Activated naive CD4-positive, alpha-beta T cell treated with anti-CD3 and anti-CD28 coated beads, Interleukin-2, amount 10 ng/mL, durations not matched to agents 7 days and 5 days (primary cell): ENCODE measurements around the gene GALNT18.
A peak's percentile ranks its signal among the peaks of the same experiment; 100 is the strongest.

Experiments used
- CTCF ChIA-PET: fragments of 350-600 bp; sonication (Branson Sonifier 250); formaldehyde crosslinking; loops from one replicate; lab custom pipeline; 2021; ENCODE audit warnings: antibody characterized with exemption; lab: Charles Lee
- DNase-seq: peaks from one replicate; pipeline ENCODE4 v3.0.0-alpha.2; 2020
- H3K27ac Mint-ChIP-seq: one replicate; pipeline ENCODE4 v1.8.0; 2021; ENCODE audit warnings: mild to moderate bottlenecking, moderate library complexity, mixed read lengths
- H3K27me3 Mint-ChIP-seq: one replicate; pipeline ENCODE4 v1.8.0; 2021; ENCODE audit warnings: mild to moderate bottlenecking, mixed read lengths
- H3K36me3 Mint-ChIP-seq: one replicate; pipeline ENCODE4 v1.8.0; 2021; ENCODE audit warnings: mixed read lengths
- H3K4me1 Mint-ChIP-seq: one replicate; pipeline ENCODE4 v1.8.0; 2021; ENCODE audit warnings: mixed read lengths
- H3K4me3 Mint-ChIP-seq: one replicate; pipeline ENCODE4 v1.8.0; 2021; ENCODE audit warnings: mild to moderate bottlenecking, moderate library complexity, mixed read lengths
- H3K9me3 Mint-ChIP-seq: one replicate; pipeline ENCODE4 v1.8.0; 2021; ENCODE audit warnings: mixed read lengths

The GALNT18 gene

DNA sequence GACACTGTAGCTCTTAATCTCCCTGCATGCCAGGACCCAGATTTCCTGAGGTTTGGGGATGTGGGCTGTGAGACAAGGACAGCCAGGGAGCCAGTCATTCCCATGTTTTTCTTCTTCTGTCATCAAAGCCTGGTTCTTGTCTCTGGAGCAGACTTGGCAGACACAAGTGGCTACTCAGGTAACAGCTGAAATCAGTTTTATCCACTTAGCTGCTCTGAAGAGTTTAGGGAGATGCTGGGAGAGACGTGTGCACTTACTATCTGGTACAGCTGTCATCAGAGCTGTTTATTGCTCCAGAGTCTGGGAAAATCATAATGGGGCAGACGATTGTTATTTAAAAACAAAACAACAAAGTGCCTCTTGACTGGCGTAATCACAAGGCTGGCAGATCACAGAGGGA is 325.4 kb downstream of the GALNT18 start:
- no peaks in the 10 kb centered on the region for H3K9me3 Mint-ChIP-seq
- DNase-seq, result no peak
- no peaks in the 10 kb centered on the region for H3K4me1 Mint-ChIP-seq
- no peak overlapping the region for H3K27ac Mint-ChIP-seq
- no peaks in the 10 kb centered on the region for H3K27me3 Mint-ChIP-seq
- CTCF ChIA-PET, result no interaction called here
- no peak overlapping the region for H3K4me3 Mint-ChIP-seq
- no peaks in the 10 kb centered on the region for H3K36me3 Mint-ChIP-seq

DNA sequence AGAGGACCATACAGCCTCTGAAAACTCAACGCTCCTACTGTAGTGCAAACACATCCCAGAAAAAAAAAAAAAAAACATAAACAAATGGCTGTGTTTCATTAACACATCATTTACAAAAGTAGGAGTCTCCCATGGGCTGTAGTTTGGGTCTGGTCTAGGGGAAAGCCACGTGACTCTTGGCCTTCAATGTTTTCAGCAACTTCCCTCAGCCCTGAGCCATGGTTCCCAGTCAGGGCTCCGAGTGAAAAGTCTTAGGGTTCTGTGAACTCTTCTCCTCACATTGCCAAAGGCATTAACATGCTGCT is 327.3 kb downstream of the GALNT18 start:
- H3K36me3 Mint-ChIP-seq, result no peaks in the 10 kb centered on the region

DNA sequence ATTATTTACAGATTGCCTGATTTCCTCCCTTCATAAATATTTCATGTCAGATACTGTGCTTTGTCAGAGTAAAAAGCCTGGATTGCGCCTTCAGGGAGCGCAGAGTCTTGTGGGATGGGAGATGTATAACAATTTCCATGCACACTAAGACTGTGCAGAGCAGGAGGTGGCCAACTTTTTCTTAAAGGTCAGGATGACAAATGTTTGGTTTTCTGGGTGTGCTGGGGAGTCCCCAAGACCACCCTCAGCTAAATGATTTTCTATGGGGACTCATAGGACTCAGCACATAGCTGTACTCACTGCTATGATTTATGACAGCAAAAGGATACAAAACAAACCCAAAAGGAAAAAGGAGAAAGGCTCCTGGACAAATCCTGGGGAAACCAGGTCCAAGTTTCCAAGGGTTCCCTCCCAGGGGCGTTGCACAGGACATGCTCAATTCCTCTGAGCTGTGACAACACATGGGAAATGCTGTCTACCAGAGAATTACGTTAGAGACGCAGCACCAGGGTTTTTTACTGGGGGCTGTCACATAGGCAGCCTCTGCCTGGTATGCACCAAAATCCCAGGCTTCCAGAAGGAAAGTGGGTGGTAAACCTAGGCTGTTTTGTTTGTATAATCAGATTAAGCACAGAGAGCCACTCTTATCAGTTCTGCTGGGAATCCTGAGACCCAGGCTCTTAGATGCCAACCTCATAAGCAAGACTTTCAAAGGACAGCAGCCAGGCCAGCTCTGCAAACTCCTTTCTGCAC is 327.8 kb downstream of the GALNT18 start:
- peaks cover 11% of the 10 kb centered on the region for H3K27me3 Mint-ChIP-seq

More for the DNA sequence above, 327.3 kb downstream of the GALNT18 start:
- DNase-seq, result no peak
- Mint-ChIP-seq H3K4me1 (no peaks in the 10 kb centered on the region), H3K27ac (no peak overlapping the region), H3K27me3 (peaks cover 7% of the 10 kb centered on the region), H3K4me3 (no peak overlapping the region), H3K9me3 (no peaks in the 10 kb centered on the region)
- CTCF ChIA-PET, result no interaction called here

GRCh38 chr11:11292839-11293238 is 329.0 kb downstream of the GALNT18 start:
- Mint-ChIP-seq H3K9me3 (no peaks in the 10 kb centered on the region), H3K27ac (no peak overlapping the region), H3K4me1 (no peaks in the 10 kb centered on the region), H3K36me3 (no peaks in the 10 kb centered on the region), H3K4me3 (no peak overlapping the region), H3K27me3 (peaks cover 11% of the 10 kb centered on the region)
- CTCF ChIA-PET, result no interaction called here
- no peak for DNase-seq

More for the DNA sequence above, 327.8 kb downstream of the GALNT18 start:
- H3K9me3 Mint-ChIP-seq, result no peaks in the 10 kb centered on the region
- no peak for DNase-seq
- no peak overlapping the region for H3K27ac Mint-ChIP-seq
- no peak overlapping the region for H3K4me3 Mint-ChIP-seq
- CTCF ChIA-PET, result no interaction called here
- no peaks in the 10 kb centered on the region for H3K4me1 Mint-ChIP-seq
- H3K36me3 Mint-ChIP-seq, result no peaks in the 10 kb centered on the region

DNA sequence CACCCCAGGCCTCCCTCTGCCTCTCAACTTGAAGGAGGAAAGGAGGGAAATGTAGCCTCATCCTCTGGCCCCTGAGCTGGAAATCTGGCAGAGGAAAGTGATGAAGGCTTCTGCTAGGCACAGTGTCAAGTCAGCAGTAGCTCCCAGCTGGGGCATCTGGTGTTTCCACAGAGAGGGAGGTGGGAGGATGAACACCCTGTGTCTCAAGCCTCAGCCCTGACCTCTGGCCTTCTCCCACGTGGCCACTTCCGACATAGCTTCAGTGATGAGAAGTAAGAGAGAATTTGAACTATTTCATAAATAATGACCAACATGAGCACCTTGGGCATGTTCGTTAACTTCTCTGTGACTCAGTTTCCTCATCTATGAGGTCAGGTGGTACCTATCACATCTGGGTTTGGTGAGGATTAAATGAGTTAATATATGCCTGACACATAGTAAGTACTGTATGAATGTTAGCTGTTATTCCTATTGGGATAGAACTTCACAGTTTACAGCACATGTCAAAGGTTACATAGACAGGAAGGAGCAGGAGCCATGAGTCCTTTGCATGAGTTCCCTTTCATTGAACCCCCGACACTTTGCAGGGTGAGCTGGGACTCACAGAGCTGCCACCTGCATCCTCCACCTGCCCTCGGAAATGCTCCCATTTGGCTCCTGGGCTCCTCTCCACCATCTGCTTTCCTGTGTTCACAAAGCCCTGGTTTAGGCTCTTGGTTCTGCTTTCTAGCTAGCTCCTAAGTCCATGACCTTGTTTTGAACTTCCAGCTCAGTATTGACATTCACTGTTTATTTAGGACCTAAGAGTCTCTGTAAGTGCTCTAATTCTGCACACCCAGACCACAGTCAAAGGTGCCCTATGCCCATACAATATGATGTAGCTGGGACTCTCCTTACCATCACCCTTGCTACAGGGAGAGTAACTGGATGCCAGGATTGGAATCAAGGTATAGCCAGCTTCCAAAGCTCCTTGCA is 330.5 kb downstream of the GALNT18 start:
- Mint-ChIP-seq H3K27me3 (peaks cover 11% of the 10 kb centered on the region), H3K9me3 (no peaks in the 10 kb centered on the region), H3K4me1 (no peaks in the 10 kb centered on the region), H3K36me3 (no peaks in the 10 kb centered on the region), H3K27ac (no peak overlapping the region), H3K4me3 (no peak overlapping the region)
- CTCF ChIA-PET, result no interaction called here
- DNase-seq, result no peak

DNA sequence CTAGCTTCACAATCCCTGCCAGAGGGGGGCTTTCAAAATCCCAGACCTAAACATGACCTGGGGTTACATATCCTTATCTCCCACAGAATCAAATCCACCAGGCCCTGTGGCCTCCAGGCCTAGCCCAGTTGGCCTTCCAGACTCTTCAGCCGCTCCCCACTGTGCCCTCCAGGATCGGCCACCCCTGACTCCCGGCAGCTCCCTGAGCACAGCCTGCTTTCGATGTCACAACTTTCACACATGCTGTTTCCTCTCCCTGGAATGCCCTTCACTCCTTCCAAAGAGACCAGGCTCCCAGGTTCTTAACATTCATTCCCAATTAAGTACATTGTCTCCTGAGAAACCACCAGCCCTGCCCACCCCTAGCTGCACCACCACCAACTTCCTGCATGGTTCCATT is 331.5 kb downstream of the GALNT18 start:
- Mint-ChIP-seq H3K4me1 (no peaks in the 10 kb centered on the region), H3K27me3 (peaks cover 11% of the 10 kb centered on the region), H3K9me3 (no peaks in the 10 kb centered on the region), H3K4me3 (no peak overlapping the region), H3K36me3 (no peaks in the 10 kb centered on the region), H3K27ac (no peak overlapping the region)
- no peak for DNase-seq
- CTCF ChIA-PET, result no interaction called here

GRCh38 chr11:11289669-11290068 is 332.1 kb downstream of the GALNT18 start:
- H3K9me3 Mint-ChIP-seq, result no peaks in the 10 kb centered on the region
- H3K4me1 Mint-ChIP-seq, result no peaks in the 10 kb centered on the region
- H3K4me3 Mint-ChIP-seq, result no peak overlapping the region
- H3K27me3 Mint-ChIP-seq, result peaks cover 11% of the 10 kb centered on the region
- no peak overlapping the region for H3K27ac Mint-ChIP-seq
- no peak for DNase-seq
- CTCF ChIA-PET, result no interaction called here
- no peaks in the 10 kb centered on the region for H3K36me3 Mint-ChIP-seq

DNA sequence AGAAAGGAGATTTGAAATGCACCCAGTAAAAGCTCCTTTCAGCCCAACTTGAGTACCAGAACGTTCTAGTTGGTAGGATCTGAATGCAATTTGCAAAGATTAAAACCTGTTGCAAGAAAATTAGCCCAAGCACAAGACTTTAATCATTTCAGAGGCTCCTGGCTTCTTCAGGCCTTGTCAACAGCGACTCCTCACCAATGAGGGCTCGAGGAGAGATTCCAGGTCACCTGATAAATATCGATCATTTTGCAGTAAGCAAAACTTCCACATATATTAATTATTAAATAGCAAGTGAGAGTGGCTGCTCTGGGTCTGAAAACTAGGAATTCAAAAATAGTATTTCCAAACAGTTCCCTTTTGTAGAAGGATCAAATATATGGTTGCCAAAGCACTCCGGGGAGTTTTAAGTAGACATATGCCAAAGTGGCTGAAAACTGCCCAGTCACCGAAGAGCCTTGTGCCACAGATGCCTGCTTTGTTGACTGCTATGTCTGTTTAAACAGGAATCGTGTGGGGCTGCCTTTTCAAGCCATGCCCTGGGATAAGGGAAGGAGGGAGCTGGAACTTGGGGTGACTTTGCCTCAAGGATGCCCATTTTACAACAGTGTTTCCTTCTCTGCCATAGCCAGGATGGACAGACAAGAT is 332.7 kb downstream of the GALNT18 start:
- no peak for DNase-seq
- CTCF ChIA-PET, result no interaction called here
- Mint-ChIP-seq H3K4me3 (no peak overlapping the region), H3K27ac (no peak overlapping the region), H3K4me1 (no peaks in the 10 kb centered on the region), H3K27me3 (peaks cover 11% of the 10 kb centered on the region), H3K9me3 (no peaks in the 10 kb centered on the region), H3K36me3 (no peaks in the 10 kb centered on the region)

- Mint-ChIP-seq H3K4me1 (peaks cover 7% of the 10 kb centered on the region), H3K27me3 (peaks cover 3% of the 10 kb centered on the region), H3K36me3 (no peaks in the 10 kb centered on the region), H3K27ac (no peak overlapping the region), H3K9me3 (no peaks in the 10 kb centered on the region), H3K4me3 (no peak overlapping the region)
- CTCF ChIA-PET, result no interaction called here
- DNase-seq, result no peak
Observed at GRCh38 chr11:11284481-11284880, 337.3 kb downstream of the GALNT18 start.

- CTCF ChIA-PET, result interaction anchor here (1.2 kb wide), 1 partner anchor 18 kb away, joined by 3 read pairs; no protein-coding TSS in a partner anchor
- peaks cover 8% of the 10 kb centered on the region for H3K27me3 Mint-ChIP-seq
- no peak overlapping the region for H3K27ac Mint-ChIP-seq
- no peak for DNase-seq
- peaks cover 7% of the 10 kb centered on the region for H3K4me1 Mint-ChIP-seq
- no peak overlapping the region for H3K4me3 Mint-ChIP-seq
- H3K9me3 Mint-ChIP-seq, result no peaks in the 10 kb centered on the region
- no peaks in the 10 kb centered on the region for H3K36me3 Mint-ChIP-seq
Observed at GRCh38 chr11:11281626-11282025, 340.2 kb downstream of the GALNT18 start.

GRCh38 chr11:11280826-11281225 is 341.0 kb downstream of the GALNT18 start:
- Mint-ChIP-seq H3K27ac (no peak overlapping the region), H3K4me1 (peaks cover 7% of the 10 kb centered on the region), H3K27me3 (peaks cover 9% of the 10 kb centered on the region), H3K9me3 (no peaks in the 10 kb centered on the region), H3K4me3 (no peak overlapping the region), H3K36me3 (no peaks in the 10 kb centered on the region)
- DNase-seq, result no peak
- CTCF ChIA-PET, result interaction anchor here (1.2 kb wide), 1 partner anchor 17 kb away, joined by 3 read pairs; no protein-coding TSS in a partner anchor

- Mint-ChIP-seq H3K27me3 (peaks cover 12% of the 10 kb centered on the region), H3K4me3 (no peak overlapping the region), H3K36me3 (no peaks in the 10 kb centered on the region), H3K9me3 (no peaks in the 10 kb centered on the region), H3K4me1 (peaks cover 7% of the 10 kb centered on the region), H3K27ac (peak overlapping the region; percentile 46)
- CTCF ChIA-PET, result interaction anchor here (0.8 to 1.4 kb wide), 3 partner anchors 13 to 252 kb away, joined by 3 to 4 read pairs (median 4); no protein-coding TSS in a partner anchor
- DNase-seq, result no peak
Observed at GRCh38 chr11:11279956-11280689, 341.7 kb downstream of the GALNT18 start.

- H3K36me3 Mint-ChIP-seq, result no peaks in the 10 kb centered on the region
- H3K4me1 Mint-ChIP-seq, result no peaks in the 10 kb centered on the region
- H3K27ac Mint-ChIP-seq, result no peak overlapping the region
- DNase-seq, result no peak
- no peak overlapping the region for H3K4me3 Mint-ChIP-seq
- peaks cover 19% of the 10 kb centered on the region for H3K27me3 Mint-ChIP-seq
- H3K9me3 Mint-ChIP-seq, result no peaks in the 10 kb centered on the region
- CTCF ChIA-PET, result no interaction called here
Observed at GRCh38 chr11:11272254-11272653, 349.6 kb downstream of the GALNT18 start.
